ENCODE results near the gene SNRNP70.

Gene SNRNP70

DNA sequence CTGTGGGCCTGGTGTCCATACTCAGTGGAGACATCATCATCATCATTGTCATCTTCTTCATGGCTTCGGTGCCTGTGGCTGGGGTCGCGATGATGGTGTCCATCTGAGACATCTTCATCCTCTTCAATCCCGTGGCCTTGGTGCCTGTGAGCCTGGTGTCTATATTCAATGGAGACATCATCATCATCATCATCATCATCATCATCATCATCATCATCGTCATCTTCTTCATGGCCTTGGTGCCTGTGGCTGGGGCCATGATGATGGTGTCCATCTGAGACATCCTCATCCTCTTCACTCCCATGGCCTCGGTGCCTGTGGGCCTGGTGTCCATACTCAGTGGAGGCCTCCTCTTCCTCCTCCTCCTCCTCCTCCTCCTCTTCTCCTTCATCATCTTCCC lies 69.0 kb downstream of the SNRNP70 start:
- H3K4me3 ChIP-seq (ENCODE audit: low read length): no peak overlapping the region
- no peak for DNase-seq (ENCODE audit: low read depth, low spot score)

DNA sequence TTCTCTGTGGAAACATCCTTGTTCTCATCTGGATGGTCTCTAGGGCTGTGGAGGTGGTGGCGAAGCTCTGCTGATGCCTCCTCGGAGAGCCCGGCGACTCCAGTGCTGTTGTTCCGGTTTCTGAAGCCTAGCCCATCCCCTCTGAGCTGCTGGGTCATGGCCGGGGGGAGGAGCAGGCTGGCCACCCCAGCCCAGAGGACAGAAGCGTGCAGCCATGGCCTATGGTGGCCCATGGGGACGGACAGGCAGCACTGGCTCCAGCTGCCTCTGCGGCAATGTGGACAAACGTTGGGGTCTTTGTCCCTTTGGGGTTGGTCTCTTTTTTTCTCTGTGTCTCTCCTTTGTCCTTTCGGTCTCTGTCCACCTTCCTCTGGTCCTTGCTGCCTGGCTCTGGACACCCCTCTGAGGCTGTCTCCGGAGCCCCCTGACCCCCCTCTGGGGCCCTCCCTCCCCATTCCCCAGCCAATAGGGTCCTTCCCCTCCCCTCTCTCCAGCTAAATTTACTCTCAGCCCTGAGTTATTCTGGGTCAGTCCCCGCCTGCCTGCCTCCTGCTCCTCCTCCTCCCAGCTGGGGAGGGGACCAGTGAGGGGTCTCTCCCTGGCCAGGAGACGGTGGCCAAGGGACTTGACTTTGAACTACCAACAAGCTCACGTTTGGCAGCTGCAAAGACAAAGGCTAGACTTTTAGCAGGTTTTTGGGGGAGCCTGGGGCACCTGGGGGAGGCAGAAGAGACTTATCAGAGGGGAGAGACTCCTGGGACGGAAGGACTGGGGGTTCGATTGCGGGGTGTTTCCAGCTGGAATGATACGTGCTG lies 70.0 kb downstream of the SNRNP70 start, which contains the start of gene HRC:
Gene HRC, minus strand, starts transcription at position 392 of the 815 bp plus-strand sequence. Its CDS starts 159 bp downstream, at position 233.
- DNase-seq (ENCODE audit: low read depth, low spot score): no peak
- H3K4me3 ChIP-seq (ENCODE audit: low read length): no peak within 1 kb of the TSS

DNA sequence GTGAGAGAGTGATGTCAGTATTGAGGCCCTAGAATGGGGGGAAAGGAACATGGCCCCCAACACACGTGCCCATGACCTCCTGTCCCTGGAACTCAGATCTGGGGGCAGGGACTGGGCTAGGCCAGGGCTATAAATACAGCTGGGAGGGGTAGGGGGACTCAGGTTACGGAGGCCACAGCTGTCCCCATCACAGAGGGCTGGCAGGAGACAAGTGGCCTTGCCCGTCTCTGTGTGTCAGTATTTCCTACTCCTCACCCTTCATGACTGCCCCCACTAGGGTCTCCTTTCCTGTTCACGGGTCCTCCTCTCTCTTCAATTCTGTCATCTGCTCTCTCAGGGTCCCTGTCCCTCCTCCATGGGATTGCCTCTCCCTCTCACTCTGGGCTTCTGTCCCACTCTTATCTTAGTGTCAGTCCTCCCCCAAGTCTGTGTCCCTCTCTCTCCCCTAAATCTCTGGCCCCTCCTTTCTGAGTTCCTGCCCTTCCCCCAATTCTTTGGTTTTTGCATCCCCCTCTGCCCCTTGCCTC lies 70.6 kb downstream of the SNRNP70 start:
- no peak for DNase-seq (ENCODE audit: low read depth, low spot score)
- H3K4me3 ChIP-seq (ENCODE audit: low read length): no peak overlapping the region

- H3K4me3 ChIP-seq (ENCODE audit: low read length): peak within 1 kb of the TSS; percentile 54
- DNase-seq (ENCODE audit: low read depth, low spot score): peak; percentile 30
These were observed 72.4 kb downstream of the SNRNP70 start, which contains the start of gene TRPM4 for GRCh38 chr19:49157445-49158224. Gene TRPM4 (plus strand): TSS chr19:49157792. CDS start chr19:49157867, 75 bp downstream.
